Measurements from ENCODE around the gene ENPEP. TPM values are rescaled to one million over a fixed set of nuclear protein-coding genes. Genes with fewer than 3 reads are reported as not detected.

ENPEP gene
- total and polyA plus RNA-seq, 2 donors (not counting 1 experiment from before 2014, with no cell fraction given), result not detected

DNA sequence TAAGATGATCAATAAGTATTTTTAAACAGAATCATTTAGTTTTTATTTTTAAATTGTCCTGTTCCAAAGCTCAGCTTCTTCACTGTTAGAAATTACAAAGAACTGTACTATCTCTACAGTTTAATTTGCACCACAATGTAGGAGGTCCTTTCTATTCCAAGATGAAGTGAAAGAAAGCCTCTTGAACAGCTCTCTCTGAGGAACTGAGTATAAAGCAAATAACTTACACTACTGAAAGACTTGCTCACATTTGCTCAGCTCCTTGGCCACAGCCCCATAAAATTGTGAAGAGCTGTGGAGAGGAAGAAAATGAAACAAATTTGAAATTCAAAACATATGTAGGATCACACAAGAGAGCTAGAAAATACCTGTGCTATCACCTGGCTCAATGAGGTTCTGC lies 68.6 kb downstream of the ENPEP start:
- no peak for DNase-seq
- no peak for ATAC-seq (ENCODE audit: low read depth)
- Mint-ChIP-seq H3K9me3 (ENCODE audit: insufficient read depth) (no peaks in the 10 kb centered on the region), H3K4me1 (no peaks in the 10 kb centered on the region), H3K4me3 (no peak overlapping the region), H3K27me3 (peaks cover 7% of the 10 kb centered on the region), H3K27ac (no peak overlapping the region)
- Histone ChIP-seq H3K27me3 (replicated peaks in 1 of 4; ENCODE audit: control extremely low read depth in 1 of 4, control insufficient read depth in 3 of 4, insufficient read depth in 4 of 4, low read length in 3 of 4) (peaks cover 0 to 2% (median 0%) of the 10 kb centered on the region in 4 experiments), H3K4me3 (ENCODE audit: control extremely low read depth in 1 of 5, extremely low read depth in 1 of 5, insufficient read depth in 1 of 5, low read depth in 2 of 5, low read length in 4 of 5) (no peak overlapping the region), H4K20me1 (ENCODE audit: control insufficient read depth, insufficient read depth, low read length, poor library complexity, severe bottlenecking) (no peaks in the 10 kb centered on the region), H3K4me2 (replicated peaks; ENCODE audit: low read depth, low read length, poor library complexity, severe bottlenecking) (no peak overlapping the region), H3K36me3 (replicated peaks in 1 of 2; ENCODE audit: control extremely low read depth in 1 of 2, control insufficient read depth in 1 of 2, extremely low read depth in 1 of 2, insufficient read depth in 2 of 2, low read length in 1 of 2) (no peaks in the 10 kb centered on the region), H3K27ac (ENCODE audit: low read length in 2 of 2) (no peak overlapping the region), H2AFZ (ENCODE audit: insufficient read depth, low read depth, low read length, poor library complexity, severe bottlenecking) (no peak overlapping the region), H3K79me2 (ENCODE audit: control insufficient read depth, insufficient read depth, low read length) (no peaks in the 10 kb centered on the region), H3K9me3 (ENCODE audit: control extremely low read depth in 1 of 3, control insufficient read depth in 2 of 3, insufficient read depth in 1 of 3, low read length in 2 of 3) (no peaks in the 10 kb centered on the region), H3K9ac (ENCODE audit: low read length) (no peak overlapping the region), H3K4me1 (ENCODE audit: control insufficient read depth in 2 of 2, insufficient read depth in 2 of 2, low read length in 2 of 2) (no peaks in the 10 kb centered on the region)
- ChIA-PET POLR2A (no interaction called here), CTCF (no interaction called here)
- intact Hi-C loops (cut with micrococcal nuclease), result no loop called here
- no peak for TF ChIP-seq EZH2 (IDR thresholded peaks at IDR 0.05; ENCODE audit: borderline replicate concordance, insufficient read depth, low read depth, low read length, poor library complexity, severe bottlenecking)
- TF ChIP-seq, protein P1, sequence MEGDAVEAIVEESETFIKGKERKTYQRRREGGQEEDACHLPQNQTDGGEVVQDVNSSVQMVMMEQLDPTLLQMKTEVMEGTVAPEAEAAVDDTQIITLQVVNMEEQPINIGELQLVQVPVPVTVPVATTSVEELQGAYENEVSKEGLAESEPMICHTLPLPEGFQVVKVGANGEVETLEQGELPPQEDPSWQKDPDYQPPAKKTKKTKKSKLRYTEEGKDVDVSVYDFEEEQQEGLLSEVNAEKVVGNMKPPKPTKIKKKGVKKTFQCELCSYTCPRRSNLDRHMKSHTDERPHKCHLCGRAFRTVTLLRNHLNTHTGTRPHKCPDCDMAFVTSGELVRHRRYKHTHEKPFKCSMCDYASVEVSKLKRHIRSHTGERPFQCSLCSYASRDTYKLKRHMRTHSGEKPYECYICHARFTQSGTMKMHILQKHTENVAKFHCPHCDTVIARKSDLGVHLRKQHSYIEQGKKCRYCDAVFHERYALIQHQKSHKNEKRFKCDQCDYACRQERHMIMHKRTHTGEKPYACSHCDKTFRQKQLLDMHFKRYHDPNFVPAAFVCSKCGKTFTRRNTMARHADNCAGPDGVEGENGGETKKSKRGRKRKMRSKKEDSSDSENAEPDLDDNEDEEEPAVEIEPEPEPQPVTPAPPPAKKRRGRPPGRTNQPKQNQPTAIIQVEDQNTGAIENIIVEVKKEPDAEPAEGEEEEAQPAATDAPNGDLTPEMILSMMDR (IDR thresholded peaks at IDR 0.05), result no peak

DNA sequence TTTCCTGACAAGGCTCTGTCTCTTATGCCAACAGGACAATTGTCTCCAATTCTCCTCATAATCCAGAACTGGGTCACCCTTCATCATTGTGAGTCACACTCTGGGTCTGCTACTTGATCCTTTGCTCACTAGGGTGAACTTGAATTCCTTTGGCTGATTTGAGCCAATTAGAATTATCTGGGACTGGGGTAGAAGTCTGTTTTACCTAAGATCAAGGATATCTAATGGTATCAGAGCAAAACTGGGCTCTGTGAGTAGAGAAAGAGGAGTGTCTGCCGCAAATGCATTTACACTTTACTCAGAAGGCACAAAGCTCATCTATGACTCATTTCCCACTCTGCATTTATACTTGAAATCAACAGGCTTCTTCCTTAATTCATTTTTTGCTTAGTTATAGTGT lies 74.3 kb downstream of the ENPEP start:
- Histone ChIP-seq H4K20me1 (ENCODE audit: control insufficient read depth, insufficient read depth, low read length, poor library complexity, severe bottlenecking) (no peaks in the 10 kb centered on the region), H3K4me3 (ENCODE audit: control extremely low read depth in 1 of 5, extremely low read depth in 1 of 5, insufficient read depth in 1 of 5, low read depth in 2 of 5, low read length in 4 of 5) (no peak overlapping the region), H3K4me2 (replicated peaks; ENCODE audit: low read depth, low read length, poor library complexity, severe bottlenecking) (no peak overlapping the region), H3K4me1 (ENCODE audit: control insufficient read depth in 2 of 2, insufficient read depth in 2 of 2, low read length in 2 of 2) (no peaks in the 10 kb centered on the region), H3K27me3 (replicated peaks in 1 of 4; ENCODE audit: control extremely low read depth in 1 of 4, control insufficient read depth in 3 of 4, insufficient read depth in 4 of 4, low read length in 3 of 4) (peaks cover 0 to 2% (median 0%) of the 10 kb centered on the region in 4 experiments), H3K79me2 (ENCODE audit: control insufficient read depth, insufficient read depth, low read length) (no peaks in the 10 kb centered on the region), H3K27ac (ENCODE audit: low read length in 2 of 2) (no peak overlapping the region), H3K36me3 (replicated peaks in 1 of 2; ENCODE audit: control extremely low read depth in 1 of 2, control insufficient read depth in 1 of 2, extremely low read depth in 1 of 2, insufficient read depth in 2 of 2, low read length in 1 of 2) (no peaks in the 10 kb centered on the region), H3K9me3 (ENCODE audit: control extremely low read depth in 1 of 3, control insufficient read depth in 2 of 3, insufficient read depth in 1 of 3, low read length in 2 of 3) (no peaks in the 10 kb centered on the region), H3K9ac (ENCODE audit: low read length) (no peak overlapping the region), H2AFZ (ENCODE audit: insufficient read depth, low read depth, low read length, poor library complexity, severe bottlenecking) (no peak overlapping the region)
- no peak for TF ChIP-seq EZH2 (IDR thresholded peaks at IDR 0.05; ENCODE audit: borderline replicate concordance, insufficient read depth, low read depth, low read length, poor library complexity, severe bottlenecking)
- TF ChIP-seq, protein P1 (IDR thresholded peaks at IDR 0.05), result no peak
- ATAC-seq (ENCODE audit: low read depth) (no peak), DNase-seq (no peak)
- Mint-ChIP-seq H3K27me3 (peaks cover 5% of the 10 kb centered on the region), H3K27ac (no peak overlapping the region), H3K4me1 (no peaks in the 10 kb centered on the region), H3K4me3 (no peak overlapping the region), H3K9me3 (ENCODE audit: insufficient read depth) (no peaks in the 10 kb centered on the region)
- no CpG with 5 or more reads among the region's 1 CpG for WGBS (ENCODE audit: insufficient coverage)
- POLR2A ChIA-PET, result no interaction called here
- intact Hi-C loops (cut with micrococcal nuclease), result no loop called here
- CTCF ChIA-PET, result no interaction called here

All from B cell (primary cell).